GM19035 (cell line): Measurements from ENCODE around the gene EMSY.
"Not testable (repeated sequence)": the region's sequence is repeated elsewhere in the genome, so short reads cannot be mapped to it uniquely, and the experiment has no call there.

Experiments used
- ATAC-seq: cut with Tn5 transposase; IDR thresholded peaks from one replicate; pipeline ENCODE4 v1.9.1; 2021; ENCODE audit not compliant: unreplicated experiment

EMSY gene

DNA sequence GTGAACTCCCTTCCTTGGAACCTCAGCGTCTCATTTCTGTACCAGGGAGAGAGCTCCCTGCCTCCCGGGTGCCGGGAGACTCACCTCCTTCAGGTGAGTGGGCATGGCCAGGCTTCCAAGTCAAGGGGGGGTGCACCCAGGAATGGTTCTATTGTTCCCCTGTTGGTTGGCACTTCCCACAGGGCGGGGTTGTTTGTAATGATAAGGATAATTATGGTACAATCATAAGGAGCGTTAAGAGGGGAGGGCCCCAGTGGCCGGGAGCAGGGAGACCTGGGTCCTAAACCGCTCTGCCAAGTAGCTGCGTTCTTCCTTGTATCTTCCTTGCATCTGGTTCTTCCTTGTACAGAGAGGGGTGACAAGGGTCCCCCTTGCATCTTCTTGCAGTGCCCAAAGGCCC, 146.6 kb downstream of the EMSY start:
- no peak for ATAC-seq

DNA sequence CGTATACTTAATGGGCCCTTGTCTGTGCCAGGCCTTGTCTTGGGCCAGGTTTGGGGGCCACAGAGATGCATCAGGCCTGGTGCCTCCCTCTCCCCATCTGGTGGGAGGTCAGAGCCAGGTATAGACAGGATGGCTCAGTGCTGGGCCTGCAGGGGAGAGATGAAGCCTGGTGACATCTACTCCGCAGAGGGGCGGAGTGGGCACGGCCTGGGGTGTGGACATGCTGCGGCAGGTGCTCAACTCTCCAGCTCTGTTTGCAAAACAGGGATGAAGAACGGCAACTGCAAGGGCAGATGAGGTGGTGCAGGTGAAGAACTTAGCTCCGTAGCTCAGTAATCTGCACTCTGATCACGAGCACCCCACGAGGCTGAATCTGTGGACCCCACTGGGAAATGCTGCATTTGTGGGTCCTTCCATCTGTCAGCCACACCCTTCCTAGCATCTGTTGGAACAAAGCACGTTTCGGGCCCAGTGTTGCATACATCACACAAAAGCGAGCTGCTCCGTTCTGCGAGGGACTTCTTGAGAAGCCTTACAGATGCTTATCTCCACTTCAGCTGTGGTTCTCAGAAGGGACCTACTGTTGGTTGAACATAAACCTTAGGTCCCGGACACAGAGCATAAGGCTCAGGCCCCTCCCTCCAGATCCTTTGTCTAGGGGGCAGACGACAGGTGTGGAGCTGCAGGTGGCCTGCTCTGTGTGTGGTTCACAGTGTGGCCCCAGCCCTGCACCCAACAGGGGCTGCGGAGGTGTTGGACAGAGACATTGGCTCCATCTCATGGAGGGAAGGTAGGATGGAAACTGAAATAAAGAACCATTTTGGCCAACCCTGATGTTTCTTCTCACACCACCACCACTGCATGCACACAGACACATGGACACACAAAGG, 147.5 kb downstream of the EMSY start:
- no peak for ATAC-seq

DNA sequence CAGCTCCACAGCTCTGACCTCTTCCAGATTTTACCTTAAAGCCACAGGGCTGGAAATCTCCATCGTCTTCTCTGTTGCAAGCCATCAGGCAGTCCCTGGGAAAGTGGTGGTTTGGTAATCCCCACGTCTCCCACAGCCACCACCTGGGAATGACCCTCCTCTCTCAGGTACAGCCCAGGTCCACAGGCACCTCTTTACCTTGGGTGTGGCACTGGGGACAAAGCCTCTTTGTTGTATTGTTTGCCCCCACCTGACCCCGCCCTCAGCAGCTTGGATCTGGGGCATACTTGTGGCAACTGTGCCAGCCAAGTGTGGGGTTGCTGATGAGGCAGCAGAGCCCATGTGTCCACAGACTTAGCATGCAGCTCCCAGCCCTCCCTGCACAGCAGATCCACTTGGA, 148.1 kb downstream of the EMSY start:
- ATAC-seq: no peak

DNA sequence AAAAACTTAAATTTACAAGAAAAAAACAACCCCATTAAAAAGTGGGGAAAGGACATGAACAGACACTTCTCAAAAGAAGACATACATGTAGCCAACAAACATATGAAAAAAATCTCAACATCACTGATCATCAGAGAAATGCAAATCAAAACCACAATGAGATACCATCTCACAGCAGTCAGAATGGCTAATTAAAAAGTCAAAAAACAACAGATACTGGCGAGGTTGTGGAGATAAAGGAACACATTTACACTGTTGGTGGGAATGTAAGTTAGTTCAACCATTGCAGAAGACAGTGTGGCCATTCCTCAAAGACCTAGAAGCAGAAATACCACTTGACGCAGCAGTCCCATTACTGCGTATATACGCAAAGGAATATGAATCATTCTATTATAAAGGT, 150.3 kb downstream of the EMSY start:
- ATAC-seq: not testable (repeated sequence)

DNA sequence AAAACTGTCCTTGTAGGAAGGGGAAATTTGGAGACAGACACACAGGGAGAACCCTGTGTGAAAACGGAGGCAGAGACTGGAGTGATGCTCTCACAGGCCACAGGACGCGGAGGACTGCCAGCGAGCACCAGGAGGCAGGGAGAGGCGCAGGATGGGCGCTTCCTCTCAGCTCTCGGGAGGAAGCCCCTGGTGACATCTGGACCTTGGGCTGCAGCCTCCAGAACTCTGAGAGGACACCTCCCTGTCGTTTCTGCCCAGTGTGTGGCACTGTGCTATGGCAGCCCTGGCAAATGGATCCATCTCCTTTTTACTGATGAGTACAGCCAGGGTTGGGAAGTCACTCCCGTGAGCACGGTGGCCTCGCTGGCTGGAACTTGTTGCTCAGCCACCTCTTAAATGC, 151.8 kb downstream of the EMSY start:
- ATAC-seq: no peak

DNA sequence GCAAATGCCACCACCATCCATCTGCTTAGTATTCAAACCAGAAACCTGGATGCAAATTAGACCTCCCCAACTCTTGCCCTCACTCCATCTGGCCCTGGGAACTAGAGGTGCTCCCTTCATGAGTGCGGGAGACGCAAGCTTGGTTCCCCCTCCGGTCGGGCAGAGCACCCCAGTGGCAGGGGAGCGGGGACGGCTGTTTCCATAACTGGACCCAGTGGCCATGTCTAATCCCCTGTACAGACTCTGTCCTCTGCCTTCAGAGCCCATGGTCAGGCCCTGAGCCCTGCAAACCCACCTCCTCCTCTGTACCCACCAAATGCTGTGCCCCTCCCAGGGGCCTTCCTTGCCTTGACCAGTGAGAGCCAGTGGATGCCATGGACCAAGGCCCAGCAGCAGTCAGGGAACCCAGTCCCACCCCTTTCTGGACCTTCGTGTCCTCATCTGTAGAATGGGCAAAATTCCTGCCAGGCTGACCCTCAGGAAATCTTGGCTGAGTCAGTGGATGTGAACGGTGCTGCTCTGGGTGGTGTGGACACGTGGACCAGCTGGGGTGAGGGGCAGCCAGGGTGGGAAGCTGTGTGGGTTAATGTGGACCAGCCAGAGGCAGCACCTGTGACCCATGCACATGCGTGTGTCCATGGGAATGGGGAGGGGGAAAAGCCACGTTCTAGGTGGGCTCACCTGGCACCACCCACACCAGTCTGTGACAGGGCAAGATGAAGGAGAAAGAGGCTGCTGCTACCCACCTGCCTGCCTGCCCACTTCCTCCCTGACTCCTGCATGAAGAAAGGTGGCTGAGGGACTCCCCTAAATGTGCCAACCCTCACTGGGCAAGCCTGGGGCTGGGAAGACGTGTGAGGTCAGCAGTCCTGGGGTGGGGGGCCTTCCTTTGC, 153.0 kb downstream of the EMSY start:
- no peak for ATAC-seq

DNA sequence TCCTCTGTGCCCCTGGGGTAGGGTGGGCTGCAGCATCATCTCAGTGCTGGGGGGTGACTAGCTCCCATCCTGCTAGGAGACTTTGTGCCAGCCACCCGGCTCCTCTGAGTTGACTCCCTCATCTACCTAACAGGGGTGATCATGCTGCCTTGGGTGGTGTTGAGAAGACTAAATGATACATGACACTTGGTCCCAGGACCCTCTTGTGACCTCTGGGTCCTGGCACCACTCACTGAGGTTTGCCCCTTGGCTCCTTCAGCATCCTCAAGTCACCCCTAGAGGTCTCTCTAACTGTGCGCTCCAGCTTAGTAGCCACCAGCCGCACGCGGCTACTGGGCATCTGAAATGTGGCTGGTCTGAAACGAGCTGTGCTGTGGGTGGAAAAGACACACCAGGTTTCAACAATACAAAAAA, 153.6 kb downstream of the EMSY start:
- ATAC-seq: no peak

DNA sequence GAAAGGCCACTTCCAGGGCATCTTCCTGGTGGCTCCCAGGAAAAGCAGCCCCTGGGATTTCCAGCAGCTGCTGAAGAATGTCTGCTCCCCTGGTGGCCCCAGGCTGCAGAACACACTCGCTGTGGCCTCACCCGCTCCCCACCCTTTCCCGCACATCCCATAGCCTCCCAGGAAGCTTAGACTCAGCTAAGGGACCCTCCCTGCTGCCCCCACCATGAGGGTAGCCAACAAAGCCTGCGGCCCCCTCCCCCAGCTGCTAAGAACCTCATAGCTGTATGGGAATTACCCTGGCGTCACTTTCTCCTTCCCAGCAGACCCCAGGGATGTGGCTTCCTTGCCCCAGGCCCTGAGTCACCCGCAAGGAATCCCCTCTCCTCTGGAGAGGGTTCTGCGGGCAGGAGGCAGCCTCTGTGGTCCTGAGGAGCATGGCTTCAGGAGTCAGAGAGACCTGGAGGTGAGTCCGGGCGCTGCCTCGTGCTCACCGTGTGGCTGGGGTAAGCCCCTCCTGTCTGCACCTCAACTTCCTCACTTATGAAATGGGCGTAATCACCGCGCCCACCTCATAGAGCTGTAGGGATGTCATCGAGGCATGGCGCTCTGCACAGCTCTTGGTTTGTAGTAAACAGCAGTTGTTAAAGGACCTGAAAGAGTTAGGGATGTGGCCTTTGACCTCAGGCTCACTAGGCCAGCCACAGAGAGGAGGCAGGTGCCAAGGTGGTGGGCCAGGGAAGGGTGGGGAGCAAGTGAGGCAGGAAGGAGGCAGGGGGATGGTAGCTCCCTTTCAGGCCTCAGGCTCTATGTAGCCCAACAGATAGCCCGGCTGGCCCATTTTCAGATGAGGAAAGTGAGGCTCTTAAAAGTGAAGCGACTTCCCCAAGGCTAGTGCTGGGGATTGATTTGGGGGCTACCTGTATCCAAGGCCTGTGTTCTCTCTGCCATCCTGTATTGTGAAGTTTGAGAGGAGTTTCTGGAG, 154.5 kb downstream of the EMSY start:
- no peak for ATAC-seq

DNA sequence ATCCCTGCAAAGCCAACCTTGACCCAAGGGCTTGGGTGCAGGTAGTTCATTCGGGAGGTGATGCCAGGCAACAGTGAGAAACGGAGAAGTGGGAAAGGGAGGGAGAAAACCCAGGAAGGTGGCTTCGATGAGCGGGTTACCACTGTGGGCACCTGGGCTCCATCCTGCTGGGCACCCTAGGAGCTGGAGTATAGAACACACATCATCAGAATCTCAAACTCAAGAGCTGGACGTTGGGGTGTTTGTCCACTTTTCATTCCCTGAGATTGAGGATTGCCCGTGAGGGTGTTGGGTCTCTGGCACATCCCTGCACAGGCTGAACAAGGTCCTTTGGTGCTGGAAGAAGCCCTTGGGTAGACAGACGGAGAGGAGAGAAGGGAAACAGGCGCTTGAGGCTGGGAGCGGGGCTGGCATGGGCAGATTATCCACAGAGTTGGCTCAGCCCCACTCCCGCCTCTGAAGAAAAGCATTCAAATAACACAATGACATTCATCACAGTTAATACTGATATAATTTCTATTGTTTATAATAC, 155.4 kb downstream of the EMSY start:
- ATAC-seq: no peak

DNA sequence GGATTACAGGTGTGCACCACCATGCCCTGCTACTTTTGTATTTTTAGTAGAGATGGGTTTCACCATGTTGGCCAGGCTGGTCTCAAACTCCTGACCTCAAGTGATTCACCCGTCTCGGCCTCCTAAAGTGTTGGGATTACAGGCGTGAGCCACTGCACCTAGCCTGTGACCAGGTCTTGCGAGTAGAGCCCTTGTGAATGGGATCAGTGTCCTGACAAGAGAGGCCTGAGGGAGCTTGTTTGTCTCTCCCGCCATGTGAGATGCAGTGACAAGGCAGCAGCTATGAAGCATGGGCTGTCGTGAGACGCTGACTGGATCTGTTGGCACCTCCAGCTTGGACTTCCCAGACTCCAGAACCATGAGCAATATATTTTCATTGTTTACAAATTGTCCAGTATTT, 156.5 kb downstream of the EMSY start:
- ATAC-seq: no peak

DNA sequence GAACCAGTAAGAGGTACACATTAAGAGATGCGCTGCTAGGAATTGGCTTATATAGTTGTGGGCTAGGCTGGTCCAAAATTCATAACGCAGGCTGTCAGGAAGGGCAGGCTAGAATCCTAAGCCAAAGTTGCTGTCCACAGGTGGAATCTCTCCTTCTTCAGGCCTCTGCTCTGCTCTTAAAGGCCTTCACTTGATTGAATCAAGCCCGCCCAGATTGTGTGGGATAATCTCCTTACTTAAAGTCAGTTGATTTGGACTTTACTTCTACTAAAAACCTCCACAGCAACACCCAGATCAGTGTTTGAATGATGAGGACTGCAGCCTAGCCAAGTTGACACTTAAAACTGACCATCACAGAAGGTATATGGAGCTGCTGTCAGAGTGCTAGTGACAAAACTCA, 156.9 kb downstream of the EMSY start:
- ATAC-seq: no peak

DNA sequence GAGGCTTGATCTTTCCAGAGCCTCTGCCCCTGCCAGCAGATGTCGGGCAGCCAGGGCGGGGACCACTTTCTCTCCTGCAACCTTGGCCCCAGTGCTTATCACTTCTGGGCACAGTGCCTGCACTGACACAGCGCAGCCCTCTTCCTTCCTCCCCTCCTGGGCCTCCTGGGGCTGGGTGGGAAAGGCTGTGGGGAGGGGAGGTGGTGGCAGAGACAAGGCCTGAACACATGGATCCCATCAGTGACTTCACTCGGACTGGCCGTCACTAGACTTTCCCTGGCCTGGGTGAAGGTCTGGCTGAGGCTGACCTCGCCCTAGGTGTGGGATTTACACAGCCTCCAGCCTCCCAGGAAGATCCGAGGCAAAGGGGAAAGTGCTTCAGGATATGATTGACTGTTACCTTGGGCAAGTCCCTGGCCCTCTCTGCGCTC, 157.6 kb downstream of the EMSY start:
- no peak for ATAC-seq
